GM10248 (cell line): ENCODE results near the gene XPO1.

Experiments used
- CTCF ChIA-PET: fragments of 300-600 bp; sonication (Branson Sonifier 250); formaldehyde crosslinking; extraction: SDS; loops from one replicate; lab custom pipeline; 2021; ENCODE audit warnings: antibody characterized with exemption; lab: Yijun Ruan, JAX
- POLR2A ChIA-PET: fragments of 350-650 bp; sonication (Branson Sonifier 250); formaldehyde crosslinking; extraction: SDS; loops from one replicate; lab custom pipeline; 2020; ENCODE audit warnings: antibody characterized with exemption; lab: Yijun Ruan, JAX
- DNase-seq: peaks from one replicate; pipeline ENCODE4 v3.0.0; 2012; ENCODE audit errors: extremely low spot score
- TF ChIP-seq, protein P1 (sequence below): IDR thresholded peaks from 2 replicates; pipeline ENCODE4 v1.5.1; 2012; ENCODE audit warnings: mild to moderate bottlenecking, low read depth; ENCODE audit errors: extremely low read depth, missing control alignments, control extremely low read depth

Gene XPO1

DNA sequence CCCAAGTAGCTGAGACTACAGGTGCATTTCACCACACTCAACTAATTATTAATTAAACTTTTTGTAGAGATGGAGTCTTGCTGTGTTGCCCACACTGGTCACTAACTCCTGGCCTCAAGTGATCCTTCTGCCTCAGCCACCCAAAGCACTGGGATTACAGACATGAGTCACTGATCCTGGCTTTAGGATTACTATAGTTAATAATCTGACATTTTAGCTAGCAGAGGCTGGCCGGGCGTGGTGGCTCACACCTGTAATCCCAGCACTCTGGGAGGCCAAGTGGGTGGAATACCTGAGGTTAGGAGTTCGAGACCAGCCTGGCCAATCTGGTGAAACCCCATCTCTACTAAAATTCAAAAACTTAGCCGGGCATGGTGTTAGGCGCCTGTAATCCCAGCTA, 106.8 kb downstream of the XPO1 start:
- ChIA-PET POLR2A (no interaction called here), CTCF (interaction anchor here (1.5 to 3.6 kb wide), 5 partner anchors 10 to 45 kb away, joined by 3 to 14 read pairs (median 5); no protein-coding TSS in a partner anchor)
- no peak for DNase-seq
- TF ChIP-seq, protein P1, sequence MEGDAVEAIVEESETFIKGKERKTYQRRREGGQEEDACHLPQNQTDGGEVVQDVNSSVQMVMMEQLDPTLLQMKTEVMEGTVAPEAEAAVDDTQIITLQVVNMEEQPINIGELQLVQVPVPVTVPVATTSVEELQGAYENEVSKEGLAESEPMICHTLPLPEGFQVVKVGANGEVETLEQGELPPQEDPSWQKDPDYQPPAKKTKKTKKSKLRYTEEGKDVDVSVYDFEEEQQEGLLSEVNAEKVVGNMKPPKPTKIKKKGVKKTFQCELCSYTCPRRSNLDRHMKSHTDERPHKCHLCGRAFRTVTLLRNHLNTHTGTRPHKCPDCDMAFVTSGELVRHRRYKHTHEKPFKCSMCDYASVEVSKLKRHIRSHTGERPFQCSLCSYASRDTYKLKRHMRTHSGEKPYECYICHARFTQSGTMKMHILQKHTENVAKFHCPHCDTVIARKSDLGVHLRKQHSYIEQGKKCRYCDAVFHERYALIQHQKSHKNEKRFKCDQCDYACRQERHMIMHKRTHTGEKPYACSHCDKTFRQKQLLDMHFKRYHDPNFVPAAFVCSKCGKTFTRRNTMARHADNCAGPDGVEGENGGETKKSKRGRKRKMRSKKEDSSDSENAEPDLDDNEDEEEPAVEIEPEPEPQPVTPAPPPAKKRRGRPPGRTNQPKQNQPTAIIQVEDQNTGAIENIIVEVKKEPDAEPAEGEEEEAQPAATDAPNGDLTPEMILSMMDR: no peak
